GM18907 (cell line): ENCODE data around the gene ERCC6L2.
A peak's percentile ranks its signal among the peaks of the same experiment; 100 is the strongest.

ENCODE experiments used
- ATAC-seq: cut with Tn5 transposase; IDR thresholded peaks from one replicate; pipeline ENCODE4 v1.9.1; 2021; ENCODE audit warnings: mild to moderate bottlenecking, moderate library complexity; ENCODE audit not compliant: unreplicated experiment

Gene ERCC6L2

GRCh38 chr9:95857896-95858295, 17.6 kb upstream of the ERCC6L2 start:
- no peak for ATAC-seq

- no peak for ATAC-seq
Observed at GRCh38 chr9:95862343-95862742, 13.1 kb upstream of the ERCC6L2 start.

GRCh38 chr9:95864852-95865580, 10.5 kb upstream of the ERCC6L2 start:
- ATAC-seq: no peak

GRCh38 chr9:95870352-95870751, 5.1 kb upstream of the ERCC6L2 start:
- ATAC-seq: no peak

- no peak for ATAC-seq
Observed at GRCh38 chr9:95870906-95871305, 4.6 kb upstream of the ERCC6L2 start.

- ATAC-seq: no peak
Observed at GRCh38 chr9:95874303-95874988, 1.0 kb upstream of the ERCC6L2 start.

GRCh38 chr9:95874989-95875304, 544 bp upstream of the ERCC6L2 start:
- ATAC-seq: peak; percentile 28

GRCh38 chr9:95876138-95876444, 600 bp downstream of the ERCC6L2 start:
- ATAC-seq: no peak

- no peak for ATAC-seq
Observed at GRCh38 chr9:95876595-95876994, 1.1 kb downstream of the ERCC6L2 start.

- no peak for ATAC-seq
Observed at GRCh38 chr9:95877984-95878383, 2.5 kb downstream of the ERCC6L2 start.

GRCh38 chr9:95879591-95879990, 4.1 kb downstream of the ERCC6L2 start:
- no peak for ATAC-seq

- ATAC-seq: no peak
Observed at GRCh38 chr9:95880021-95880690, 4.7 kb downstream of the ERCC6L2 start.

- ATAC-seq: no peak
Observed at GRCh38 chr9:95887926-95888497, 12.5 kb downstream of the ERCC6L2 start.

- no peak for ATAC-seq
Observed at GRCh38 chr9:95890594-95890993, 15.1 kb downstream of the ERCC6L2 start.

GRCh38 chr9:95891067-95891671, 15.7 kb downstream of the ERCC6L2 start:
- ATAC-seq: no peak

GRCh38 chr9:95892690-95893089, 17.2 kb downstream of the ERCC6L2 start:
- ATAC-seq: no peak

- ATAC-seq: no peak
Observed at GRCh38 chr9:95896580-95896979, 21.1 kb downstream of the ERCC6L2 start.

- ATAC-seq: no peak
Observed at GRCh38 chr9:95901506-95901905, 26.0 kb downstream of the ERCC6L2 start.

GRCh38 chr9:95903398-95903797, 27.9 kb downstream of the ERCC6L2 start:
- ATAC-seq: no peak

- no peak for ATAC-seq
Observed at GRCh38 chr9:95907794-95908193, 32.3 kb downstream of the ERCC6L2 start.

- no peak for ATAC-seq
Observed at GRCh38 chr9:95910023-95910707, 34.7 kb downstream of the ERCC6L2 start.
